T-cell (primary cell): Measurements from ENCODE around the gene GNE. TPM values are rescaled to one million over a fixed set of nuclear protein-coding genes. Genes with fewer than 3 reads are reported as not detected.

Experiments used
- ATAC-seq, 4 experiments: fragments of 200-7000 bp in 3 of 4; fragments of 150-1000 bp in 1 of 4; cut with Tn5 transposase; replicated peaks in 1 of 4; 1 replicate in 3 of 4; 2 replicates in 1 of 4; pipeline ENCODE4 v1.10.0; 2021; ENCODE audit warnings: moderate library complexity in 3 of 4, mild to moderate bottlenecking in 2 of 4, moderate number of reproducible peaks in 1 of 4
- CTCF ChIA-PET, 2 donors: fragments of 300-600 bp; sonication (Branson Sonifier 250); formaldehyde crosslinking; loops; one replicate each; lab custom pipeline; 2022; ENCODE audit warnings: antibody characterized with exemption in 2 of 2; lab: Charles Lee
- POLR2A ChIA-PET, 2 donors: fragments of 300-600 bp; sonication (Branson Sonifier 250); formaldehyde crosslinking; loops; one replicate each; lab custom pipeline; 2022; ENCODE audit warnings: antibody characterized with exemption in 2 of 2; lab: Charles Lee
- DNase-seq, 35 experiments: peaks; one replicate each; pipeline versions ENCODE4 v3.0.0 to v3.0.0-alpha.2; 2013 to 2023
- H3K27ac ChIP-seq: one replicate; pipeline ENCODE4 v1.5.1; 2013; ENCODE audit warnings: low read length
- H3K27me3 ChIP-seq, 2 experiments: replicated peaks in 1 of 2; 1 replicate in 1 of 2; 2 replicates in 1 of 2; pipeline versions ENCODE4 v1.6.1 to v1.7.0; 2013; ENCODE audit warnings: low read length in 1 of 2, mixed read lengths in 1 of 2; ENCODE audit not compliant: control insufficient read depth in 2 of 2, insufficient read depth in 2 of 2; ENCODE audit errors: extremely low read depth in 1 of 2
- H3K36me3 ChIP-seq, 2 donors: 1 replicate in 1 of 2; 2 replicates in 1 of 2; pipeline versions ENCODE4 v1.6.1 to v1.7.0; 2013; ENCODE audit warnings: low read length in 1 of 2; ENCODE audit not compliant: control insufficient read depth in 2 of 2, insufficient read depth in 1 of 2; ENCODE audit errors: extremely low read depth in 1 of 2
- H3K4me1 ChIP-seq, 2 experiments: 1 replicate in 1 of 2; 2 replicates in 1 of 2; pipeline versions ENCODE4 v1.6.1 to v1.7.0; 2013; ENCODE audit warnings: low read length in 2 of 2, mixed read lengths in 1 of 2; ENCODE audit not compliant: insufficient read depth in 2 of 2, control insufficient read depth in 1 of 2; ENCODE audit errors: extremely low read depth in 1 of 2
- H3K4me3 ChIP-seq, 2 donors: 1 replicate in 1 of 2; 2 replicates in 1 of 2; pipeline versions ENCODE4 v1.5.1 to v1.7.0; 2013; ENCODE audit warnings: mild to moderate bottlenecking in 2 of 2, low read length in 1 of 2, moderate library complexity in 1 of 2; ENCODE audit not compliant: control insufficient read depth in 1 of 2; ENCODE audit errors: extremely low read depth in 1 of 2
- H3K9me3 ChIP-seq: 2 replicates; pipeline ENCODE4 v1.7.0; 2013
- H3K27ac Mint-ChIP-seq, 2 donors: one replicate each; pipeline ENCODE4 v1.8.0; 2020 to 2021; ENCODE audit warnings: mild to moderate bottlenecking in 2 of 2, mixed read lengths in 2 of 2
- H3K27me3 Mint-ChIP-seq, 2 donors: one replicate each; pipeline ENCODE4 v1.8.0; 2021 to 2022; ENCODE audit warnings: mixed read lengths in 2 of 2
- H3K36me3 Mint-ChIP-seq: one replicate; pipeline ENCODE4 v1.8.0; 2021; ENCODE audit warnings: mixed read lengths
- H3K4me1 Mint-ChIP-seq, 3 donors: one replicate each; pipeline ENCODE4 v1.8.0; 2020 to 2022; ENCODE audit warnings: mixed read lengths in 3 of 3, mild to moderate bottlenecking in 1 of 3
- H3K4me3 Mint-ChIP-seq, 3 donors: one replicate each; pipeline ENCODE4 v1.8.0; 2020 to 2022; ENCODE audit warnings: mild to moderate bottlenecking in 3 of 3, mixed read lengths in 3 of 3, moderate library complexity in 3 of 3
- H3K9me3 Mint-ChIP-seq, 3 donors: one replicate each; pipeline ENCODE4 v1.8.0; 2020 to 2022; ENCODE audit warnings: mixed read lengths in 3 of 3
- WGBS: methylation state at CpG from one replicate; pipeline ENCODE4 v1.1.5; 2013; ENCODE audit warnings: missing lambda C conversion rate; ENCODE audit not compliant: insufficient coverage; 5-methylcytosine and 5-hydroxymethylcytosine counted together
- total RNA-seq, 35 experiments: library from RNA in 6 of 35; stranded (reverse) in 6 of 35; fragments of 120-200 nt in 1 of 35; gene quantifications; one replicate each; pipeline versions ENCODE4 v1.2.1 to v1.2.4 and lab custom pipeline; 2013 to 2026

The GNE gene
- total RNA-seq, 5 donors from 2014 or later (not counting 1 experiment from before 2014, with no cell fraction given), result 12.3 to 17.0 (median 14.9) TPM

- CTCF ChIA-PET, result interaction anchor here in 1 of 2 donors (1.2 kb wide), 1 partner anchor 29 kb away, joined by 3 read pairs; no protein-coding TSS in a partner anchor
- Histone ChIP-seq H3K27me3 (no peaks in the 10 kb centered on the region), H3K27ac (no peak overlapping the region), H3K4me1 (peaks cover 7 to 8% of the 10 kb centered on the region in 2 experiments), H3K4me3 (no peak overlapping the region), H3K36me3 (peaks cover 23 to 69% of the 10 kb centered on the region in 2 donors), H3K9me3 (peaks cover 5% of the 10 kb centered on the region)
- Mint-ChIP-seq H3K27me3 (no peaks in the 10 kb centered on the region), H3K27ac (peak overlapping the region; percentile 70 to 84), H3K4me3 (peak overlapping the region in 1 of 3 donors; percentile 7), H3K9me3 (peaks cover 3 to 12% (median 6%) of the 10 kb centered on the region in 3 donors), H3K4me1 (peaks cover 34 to 48% (median 38%) of the 10 kb centered on the region in 3 donors), H3K36me3 (peaks cover 47% of the 10 kb centered on the region)
- ATAC-seq (peak in 3 of 4 experiments; percentile 43 to 68 (median 50)), DNase-seq (no peak)
- 54% methylated on average over 6 of the region's 7 CpGs for WGBS
- POLR2A ChIA-PET, result no interaction called here
Measured at GRCh38 chr9:36218411-36218901, 39.8 kb downstream of the GNE start.

GRCh38 chr9:36218011-36218410 is 40.2 kb downstream of the GNE start:
- H3K36me3 ChIP-seq, result peaks cover 26 to 65% of the 10 kb centered on the region in 2 donors
- H3K27ac ChIP-seq, result no peak overlapping the region
- 100% methylated on average over 1 of the region's 5 CpGs for WGBS

GRCh38 chr9:36217256-36217968 is 40.8 kb downstream of the GNE start:
- ATAC-seq, result no peak
- Mint-ChIP-seq H3K36me3 (peaks cover 41% of the 10 kb centered on the region), H3K27me3 (no peaks in the 10 kb centered on the region), H3K4me1 (peaks cover 34 to 52% (median 39%) of the 10 kb centered on the region in 3 donors), H3K9me3 (peaks cover 0 to 1% (median 0%) of the 10 kb centered on the region in 3 donors), H3K4me3 (no peak overlapping the region), H3K27ac (peak overlapping the region; percentile 70 to 84)
- Histone ChIP-seq H3K4me1 (peaks cover 7 to 8% of the 10 kb centered on the region in 2 experiments), H3K36me3 (peaks cover 23 to 63% of the 10 kb centered on the region in 2 donors), H3K27me3 (no peaks in the 10 kb centered on the region), H3K4me3 (no peak overlapping the region), H3K9me3 (peaks cover 1% of the 10 kb centered on the region), H3K27ac (no peak overlapping the region)
- 61% methylated on average over 4 of the region's 13 CpGs for WGBS
- ChIA-PET POLR2A (no interaction called here), CTCF (interaction anchor here in 1 of 2 donors (1.2 kb wide), 1 partner anchor 28 kb away, joined by 3 read pairs; no protein-coding TSS in a partner anchor)
- DNase-seq, result no peak

More at GRCh38 chr9:36218011-36218410, 40.2 kb downstream of the GNE start:
- Mint-ChIP-seq H3K4me1 (peaks cover 34 to 52% (median 38%) of the 10 kb centered on the region in 3 donors), H3K4me3 (no peak overlapping the region), H3K27me3 (no peaks in the 10 kb centered on the region), H3K36me3 (peaks cover 45% of the 10 kb centered on the region), H3K27ac (peak overlapping the region; percentile 70 to 84), H3K9me3 (peaks cover 3 to 7% (median 5%) of the 10 kb centered on the region in 3 donors)
- no peak for DNase-seq
- POLR2A ChIA-PET, result no interaction called here
- peak in 1 of 4 experiments; percentile 10 for ATAC-seq
- CTCF ChIA-PET, result interaction anchor here in 1 of 2 donors (1.2 kb wide), 1 partner anchor 29 kb away, joined by 3 read pairs; no protein-coding TSS in a partner anchor
- Histone ChIP-seq H3K4me1 (peaks cover 7 to 8% of the 10 kb centered on the region in 2 experiments), H3K9me3 (peaks cover 5% of the 10 kb centered on the region), H3K4me3 (no peak overlapping the region), H3K27me3 (no peaks in the 10 kb centered on the region)

- Histone ChIP-seq H3K4me1 (peaks cover 7 to 8% of the 10 kb centered on the region in 2 experiments), H3K27ac (no peak overlapping the region), H3K9me3 (no peaks in the 10 kb centered on the region), H3K27me3 (no peaks in the 10 kb centered on the region), H3K4me3 (no peak overlapping the region), H3K36me3 (peaks cover 26 to 65% of the 10 kb centered on the region in 2 donors)
- H3K4me1 Mint-ChIP-seq, result peaks cover 54 to 64% (median 60%) of the 10 kb centered on the region in 3 donors
- ChIA-PET POLR2A (no interaction called here), CTCF (no interaction called here)
- ATAC-seq, result no peak
- no peaks in the 10 kb centered on the region for H3K27me3 Mint-ChIP-seq
- peaks cover 38% of the 10 kb centered on the region for H3K36me3 Mint-ChIP-seq
- DNase-seq, result no peak
- H3K9me3 Mint-ChIP-seq, result no peaks in the 10 kb centered on the region
- no peak overlapping the region for H3K27ac Mint-ChIP-seq
- no peak overlapping the region for H3K4me3 Mint-ChIP-seq
Measured at GRCh38 chr9:36214571-36214970, 43.7 kb downstream of the GNE start.

DNA sequence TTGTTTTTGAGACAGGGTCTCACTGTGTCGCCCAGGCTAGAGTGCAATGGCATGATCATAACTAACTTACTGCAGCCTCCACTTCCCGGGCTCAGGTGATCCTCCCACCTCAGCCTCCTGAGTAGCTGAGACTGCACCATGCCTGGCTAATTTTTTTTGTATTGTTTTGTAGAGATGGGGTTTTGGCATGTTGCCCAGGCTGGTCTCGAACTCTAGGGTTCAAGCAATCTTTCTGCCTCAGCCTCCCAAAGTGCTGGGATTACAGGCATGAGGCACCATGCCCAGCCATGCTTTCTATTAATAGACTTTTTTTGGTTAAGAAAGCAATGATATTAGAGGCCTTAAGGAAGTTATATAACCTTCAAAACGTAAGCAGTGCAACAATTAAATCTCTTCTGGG is 44.3 kb downstream of the GNE start:
- DNase-seq (no peak), ATAC-seq (no peak)
- H3K36me3 Mint-ChIP-seq, result peaks cover 40% of the 10 kb centered on the region
- Histone ChIP-seq H3K27me3 (no peaks in the 10 kb centered on the region), H3K4me1 (peaks cover 7 to 8% of the 10 kb centered on the region in 2 experiments), H3K9me3 (no peaks in the 10 kb centered on the region), H3K4me3 (no peak overlapping the region), H3K27ac (no peak overlapping the region), H3K36me3 (peaks cover 31 to 65% of the 10 kb centered on the region in 2 donors)
- CTCF ChIA-PET, result no interaction called here
- peak overlapping the region in 1 of 2 donors; percentile 16 for H3K27ac Mint-ChIP-seq
- H3K27me3 Mint-ChIP-seq, result no peaks in the 10 kb centered on the region
- H3K9me3 Mint-ChIP-seq, result no peaks in the 10 kb centered on the region
- H3K4me3 Mint-ChIP-seq, result no peak overlapping the region
- WGBS, result no CpG with 5 or more reads among the region's 4 CpGs
- POLR2A ChIA-PET, result no interaction called here
- H3K4me1 Mint-ChIP-seq, result peaks cover 57 to 65% (median 62%) of the 10 kb centered on the region in 3 donors

GRCh38 chr9:36213387-36213786 is 44.9 kb downstream of the GNE start:
- Histone ChIP-seq H3K4me3 (no peak overlapping the region), H3K27me3 (no peaks in the 10 kb centered on the region), H3K27ac (no peak overlapping the region), H3K4me1 (peaks cover 5 to 7% of the 10 kb centered on the region in 2 experiments), H3K36me3 (peaks cover 27 to 67% of the 10 kb centered on the region in 2 donors), H3K9me3 (no peaks in the 10 kb centered on the region)
- no peak overlapping the region for H3K4me3 Mint-ChIP-seq
- ATAC-seq (no peak), DNase-seq (no peak)
- H3K4me1 Mint-ChIP-seq, result peaks cover 56 to 65% (median 62%) of the 10 kb centered on the region in 3 donors
- 85% methylated on average over 1 of the region's 4 CpGs for WGBS
- peaks cover 42% of the 10 kb centered on the region for H3K36me3 Mint-ChIP-seq
- H3K27ac Mint-ChIP-seq, result peak overlapping the region in 1 of 2 donors; percentile 41
- no peaks in the 10 kb centered on the region for H3K9me3 Mint-ChIP-seq
- POLR2A ChIA-PET, result no interaction called here
- CTCF ChIA-PET, result interaction anchor here in 1 of 2 donors (0.8 kb wide), 2 partner anchors 23 to 55 kb away, joined by 3 read pairs; no protein-coding TSS in a partner anchor
- no peaks in the 10 kb centered on the region for H3K27me3 Mint-ChIP-seq
